ENCODE data around the gene TCAF1. TPM values are rescaled to one million over a fixed set of nuclear protein-coding genes. Genes with fewer than 3 reads are reported as not detected.

TCAF1 gene, protein sequence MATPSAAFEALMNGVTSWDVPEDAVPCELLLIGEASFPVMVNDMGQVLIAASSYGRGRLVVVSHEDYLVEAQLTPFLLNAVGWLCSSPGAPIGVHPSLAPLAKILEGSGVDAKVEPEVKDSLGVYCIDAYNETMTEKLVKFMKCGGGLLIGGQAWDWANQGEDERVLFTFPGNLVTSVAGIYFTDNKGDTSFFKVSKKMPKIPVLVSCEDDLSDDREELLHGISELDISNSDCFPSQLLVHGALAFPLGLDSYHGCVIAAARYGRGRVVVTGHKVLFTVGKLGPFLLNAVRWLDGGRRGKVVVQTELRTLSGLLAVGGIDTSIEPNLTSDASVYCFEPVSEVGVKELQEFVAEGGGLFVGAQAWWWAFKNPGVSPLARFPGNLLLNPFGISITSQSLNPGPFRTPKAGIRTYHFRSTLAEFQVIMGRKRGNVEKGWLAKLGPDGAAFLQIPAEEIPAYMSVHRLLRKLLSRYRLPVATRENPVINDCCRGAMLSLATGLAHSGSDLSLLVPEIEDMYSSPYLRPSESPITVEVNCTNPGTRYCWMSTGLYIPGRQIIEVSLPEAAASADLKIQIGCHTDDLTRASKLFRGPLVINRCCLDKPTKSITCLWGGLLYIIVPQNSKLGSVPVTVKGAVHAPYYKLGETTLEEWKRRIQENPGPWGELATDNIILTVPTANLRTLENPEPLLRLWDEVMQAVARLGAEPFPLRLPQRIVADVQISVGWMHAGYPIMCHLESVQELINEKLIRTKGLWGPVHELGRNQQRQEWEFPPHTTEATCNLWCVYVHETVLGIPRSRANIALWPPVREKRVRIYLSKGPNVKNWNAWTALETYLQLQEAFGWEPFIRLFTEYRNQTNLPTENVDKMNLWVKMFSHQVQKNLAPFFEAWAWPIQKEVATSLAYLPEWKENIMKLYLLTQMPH
- total RNA-seq, result 296 TPM

DNA sequence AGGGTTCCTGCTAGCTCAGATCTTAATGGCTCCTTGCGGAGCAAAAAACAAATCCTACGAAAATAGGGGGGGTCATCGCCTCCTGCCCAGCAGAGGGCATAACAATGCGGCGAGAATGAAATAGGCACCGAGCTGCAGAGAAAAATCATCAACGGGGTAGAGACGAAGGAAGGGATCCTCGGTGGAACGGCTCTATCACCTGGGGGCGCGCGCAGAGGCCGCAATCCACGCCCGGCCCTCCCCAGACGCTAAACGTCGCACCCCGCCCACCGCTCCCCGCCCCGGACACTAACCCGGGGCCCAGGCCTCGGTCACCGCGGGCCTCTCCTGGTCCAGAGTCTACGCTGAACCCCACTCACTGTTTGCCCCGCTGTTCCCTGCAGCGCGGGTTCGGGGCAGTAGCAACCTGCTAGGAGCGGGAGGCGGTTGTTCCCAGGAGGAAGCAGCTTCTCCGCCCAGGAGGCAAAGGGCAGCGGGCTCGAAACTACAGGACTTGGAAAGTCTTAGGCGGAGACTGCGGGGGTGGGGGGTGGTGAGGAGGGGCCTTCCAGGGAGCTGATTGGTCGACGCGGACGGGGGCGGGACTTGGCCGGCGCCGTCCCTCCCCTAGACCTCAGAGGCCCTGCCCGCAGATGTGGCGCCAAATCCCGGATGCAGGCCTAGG, at the start of gene TCAF1:
TCAF1 (minus strand) TSS at position 509 of the 664 bp plus-strand sequence. CDS start 25,568 bp downstream, outside the sequence.
- peak; percentile 98 for DNase-seq

DNA sequence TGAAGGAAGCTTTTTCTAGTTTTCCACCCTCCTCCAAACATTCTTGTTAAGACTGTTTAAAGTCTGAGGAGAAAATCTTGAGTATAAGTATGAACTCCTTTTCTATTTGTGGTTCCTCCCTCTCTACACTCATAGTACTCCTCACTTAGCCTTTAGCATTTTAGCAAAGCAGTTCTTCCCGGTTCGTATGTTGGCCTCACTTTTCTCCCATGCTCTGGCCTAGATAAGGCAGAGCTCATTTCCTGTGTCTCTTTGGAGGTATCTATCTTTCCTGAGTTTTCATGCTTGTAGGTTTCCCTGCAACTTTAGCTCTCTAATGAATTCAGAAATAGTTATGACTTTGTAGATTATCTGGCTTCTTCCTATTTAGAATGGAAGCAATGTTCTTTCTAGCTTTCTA, 46.8 kb upstream of the TCAF1 start:
- no peak for DNase-seq

DNA sequence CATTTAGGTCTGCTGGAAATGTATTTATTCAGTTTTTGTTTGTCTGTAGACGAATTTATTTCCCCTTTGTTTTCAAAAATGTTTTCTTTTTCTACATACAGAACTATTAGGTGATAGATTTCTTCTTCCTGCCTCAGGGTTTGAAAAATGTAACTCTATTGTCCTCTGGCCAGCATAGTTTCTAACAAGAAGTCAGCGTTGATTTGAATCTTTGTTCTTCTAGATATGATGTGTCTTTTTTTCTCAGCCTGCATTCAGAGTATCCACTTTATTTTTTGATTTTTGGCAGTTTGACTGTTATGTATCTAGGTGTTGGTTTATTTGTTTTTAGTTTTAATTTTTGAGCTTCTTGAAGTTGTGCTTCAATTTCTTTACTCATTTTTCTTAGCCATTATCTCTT, 45.1 kb upstream of the TCAF1 start:
- DNase-seq, result no peak

DNA sequence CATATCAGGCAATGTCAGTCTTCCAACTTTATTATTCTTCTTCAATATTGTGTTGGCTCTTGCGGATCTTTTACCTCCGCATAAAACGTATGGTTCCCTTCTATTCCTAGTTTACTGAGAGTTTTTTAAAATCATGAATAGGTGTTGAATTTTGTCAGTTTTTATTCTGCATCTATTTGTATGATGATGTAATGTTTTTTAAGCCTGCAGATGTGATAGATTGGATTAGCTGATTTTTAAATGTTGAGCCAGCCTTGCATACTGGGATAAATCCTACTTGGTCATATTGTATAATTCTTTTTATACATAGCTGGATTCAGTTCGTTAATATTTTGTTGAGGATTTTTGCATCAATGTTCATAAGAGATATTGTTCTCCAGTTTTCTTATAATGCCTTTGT, 43.4 kb upstream of the TCAF1 start:
- DNase-seq, result no peak

DNA sequence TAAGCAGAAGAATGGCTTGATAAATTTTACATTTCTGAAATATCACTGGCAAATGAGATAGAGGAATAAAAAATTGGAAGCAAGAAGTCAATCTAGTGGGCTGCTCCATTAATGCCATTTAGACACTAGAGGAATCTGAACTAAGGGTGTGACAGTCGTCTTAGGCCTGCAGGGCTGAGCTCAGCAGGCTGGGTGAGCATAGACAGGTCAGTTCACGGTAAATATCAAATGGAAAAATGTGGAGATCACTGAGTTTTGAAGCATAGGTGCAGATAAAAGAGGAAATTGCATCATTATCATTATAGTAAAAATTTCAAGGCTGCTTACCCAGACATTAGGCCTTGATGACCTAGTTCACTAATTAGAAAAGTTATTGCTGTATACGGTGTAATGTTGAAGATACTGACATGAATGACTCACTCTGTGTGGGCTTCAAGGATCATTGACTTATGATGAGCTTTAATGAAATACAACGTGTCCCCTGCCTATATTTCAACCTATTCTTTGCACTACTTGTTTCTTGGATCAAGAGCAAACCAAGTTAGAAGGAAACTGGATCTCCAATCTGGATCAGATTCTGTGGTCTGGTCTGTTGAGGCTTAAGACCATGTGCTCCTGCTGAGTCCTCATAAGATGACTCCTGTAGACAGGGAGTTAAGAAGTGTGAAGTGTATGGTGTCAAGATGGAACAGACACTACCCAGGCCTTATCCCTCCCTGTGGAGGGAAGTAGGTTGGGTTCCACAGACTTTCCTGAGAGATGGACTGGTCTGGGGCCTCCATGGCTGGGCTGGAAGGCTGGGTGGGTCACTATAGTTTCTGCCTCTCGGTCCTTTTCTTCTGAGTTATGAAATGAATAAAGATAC, 36.6 kb upstream of the TCAF1 start:
- DNase-seq, result no peak

DNA sequence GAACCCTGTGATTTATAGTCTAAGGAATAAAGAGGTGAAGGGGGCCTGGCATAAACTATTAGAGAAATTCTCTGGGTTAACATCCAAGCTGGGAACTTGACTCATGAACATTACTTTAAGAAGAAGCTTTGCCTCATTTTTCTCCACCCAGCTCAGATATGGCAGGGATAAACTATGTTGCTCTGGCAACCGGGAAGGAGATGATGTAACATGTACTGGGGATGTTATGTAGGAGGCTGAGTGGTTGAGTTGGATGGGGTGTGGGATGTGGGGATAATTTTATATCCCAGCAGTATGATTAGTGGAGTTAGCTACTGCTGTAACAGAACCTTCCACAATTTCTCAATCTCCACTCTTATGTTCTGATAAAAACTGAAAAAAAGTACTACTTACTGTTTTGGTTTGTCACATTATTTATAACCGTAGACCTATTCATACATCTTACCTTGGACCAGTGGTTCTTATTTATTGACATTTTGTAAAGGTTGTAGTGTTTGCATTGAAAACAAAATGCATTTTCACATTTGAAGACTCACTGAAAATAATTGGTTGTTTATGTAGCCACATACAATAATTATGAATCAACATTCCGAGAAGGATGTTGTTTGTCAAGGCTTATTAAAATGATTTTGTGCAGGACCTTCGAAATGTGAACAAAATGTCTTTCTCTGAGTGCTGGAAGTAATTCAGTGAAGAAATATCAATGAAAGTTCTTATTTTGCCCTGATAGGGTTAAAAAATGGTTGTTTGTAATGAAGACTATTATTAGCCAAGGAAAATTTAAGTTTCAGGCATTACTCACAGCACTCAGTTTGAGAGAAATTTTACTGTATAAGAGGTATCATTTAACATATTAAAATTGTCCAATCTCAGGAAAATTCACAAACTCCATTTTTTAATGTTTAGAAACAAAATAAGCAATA, 34.4 kb upstream of the TCAF1 start:
- peak; percentile 27 for DNase-seq

DNA sequence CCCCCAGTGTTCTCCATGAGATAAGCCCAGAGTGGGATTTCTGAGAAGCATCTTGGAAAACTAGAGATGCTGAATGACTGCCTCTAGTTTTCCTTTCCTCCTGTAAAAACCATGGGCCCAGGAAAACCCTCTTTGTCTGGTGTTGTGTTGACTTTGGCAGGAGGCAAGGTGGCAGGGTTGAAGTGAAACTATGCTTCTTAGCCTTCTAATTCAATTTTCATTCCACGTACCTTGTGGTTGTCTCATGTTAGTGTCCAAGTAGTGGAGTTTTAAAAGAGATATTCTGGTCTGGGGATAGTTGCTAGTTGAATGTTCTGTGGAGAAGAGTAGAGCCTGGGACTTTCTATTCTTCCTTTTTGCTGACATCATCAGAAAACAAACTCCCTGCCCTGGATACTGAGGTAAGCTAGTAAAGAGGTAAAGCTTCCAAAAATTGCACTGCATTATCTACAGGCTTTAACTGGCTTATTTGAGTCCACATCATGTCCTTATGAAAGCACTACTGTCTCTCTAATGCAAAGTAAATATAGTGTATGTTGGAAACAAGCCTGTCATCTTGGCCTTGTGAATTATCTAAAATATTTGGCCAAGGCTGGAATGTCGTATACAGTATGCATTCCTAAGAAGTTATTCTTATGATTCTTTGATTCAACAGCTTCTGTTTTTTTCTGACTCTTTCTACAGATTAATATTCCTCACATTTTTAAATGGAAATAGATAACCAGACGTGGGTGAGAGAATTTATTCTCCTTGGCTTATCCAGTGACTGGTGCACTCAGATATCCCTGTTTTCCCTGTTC, 32.8 kb upstream of the TCAF1 start, which contains the start of gene OR2F2:
OR2F2 (plus strand) TSS at position 708 of the 800 bp plus-strand sequence; CDS start at position 708, 0 bp downstream.
- peak; percentile 10 for DNase-seq

DNA sequence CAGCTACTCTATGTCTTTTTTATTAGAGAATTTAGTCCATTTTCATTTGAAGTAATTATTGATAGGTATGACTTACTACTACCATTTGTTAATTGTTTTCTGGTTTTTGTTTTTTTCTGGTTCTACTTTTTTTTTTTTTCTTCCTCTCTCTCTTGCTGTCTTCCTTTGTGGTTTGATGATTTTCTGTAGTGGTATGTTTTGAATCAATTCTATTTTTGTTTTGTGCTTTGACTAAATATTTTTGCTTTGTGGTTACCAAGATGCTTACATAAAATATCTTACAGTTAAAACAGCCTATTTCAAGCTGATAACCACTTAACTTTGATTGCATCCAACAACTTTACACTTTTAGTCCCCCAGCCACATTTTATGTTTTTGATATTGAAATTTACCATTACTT, 29.8 kb upstream of the TCAF1 start:
- DNase-seq, result no peak

DNA sequence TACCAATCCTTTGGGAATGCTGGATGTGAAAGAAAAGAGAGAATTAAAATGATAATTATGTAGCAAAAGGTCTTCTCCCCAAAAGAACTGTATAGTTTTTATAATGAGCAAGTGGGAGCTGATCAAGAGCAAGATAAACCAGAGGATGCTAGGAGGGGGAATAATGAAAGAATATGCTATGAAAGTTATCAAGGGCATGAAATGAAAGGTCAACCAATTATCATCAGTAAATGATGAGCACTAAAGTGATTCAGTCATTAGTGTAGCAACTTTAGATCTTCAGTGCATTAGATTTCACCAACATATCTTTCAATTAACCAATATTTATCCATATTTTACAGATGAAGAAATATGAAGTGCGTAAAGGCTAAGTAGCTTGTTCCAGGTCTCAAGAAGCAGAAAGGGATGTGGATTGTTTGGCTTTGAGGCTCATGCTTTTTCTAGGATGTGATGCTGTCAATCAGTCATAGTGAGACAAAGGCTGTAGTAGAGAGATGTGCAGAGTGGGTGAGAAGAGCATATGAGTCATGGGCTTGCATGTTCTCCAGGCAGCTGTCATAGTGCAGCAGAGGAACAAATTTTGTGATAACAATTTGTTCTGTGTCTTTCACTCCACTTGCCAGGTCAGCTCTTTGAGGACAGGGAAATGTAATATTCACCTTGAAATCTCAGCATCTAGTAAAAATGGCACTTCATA, 27.4 kb upstream of the TCAF1 start:
- DNase-seq, result no peak

DNA sequence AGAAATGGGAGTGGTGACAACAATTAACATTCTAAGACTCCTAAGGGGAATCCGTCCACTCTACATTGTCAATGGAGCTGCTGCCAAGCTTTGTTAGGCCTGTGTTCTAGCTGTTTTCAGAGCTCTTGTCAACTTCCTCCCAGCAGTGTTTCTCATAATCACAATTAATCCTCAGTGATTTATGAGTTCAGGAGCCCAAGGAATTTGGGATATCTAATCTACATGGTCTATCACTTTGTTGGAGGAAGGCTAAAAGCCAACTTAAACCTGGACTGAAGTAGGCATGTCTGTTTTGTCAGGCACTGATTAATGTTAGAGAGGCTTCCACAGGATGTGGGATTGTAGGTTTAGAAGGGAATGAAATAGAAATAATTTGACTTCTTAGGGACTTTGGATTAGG, 22.9 kb upstream of the TCAF1 start:
- no peak for DNase-seq

DNA sequence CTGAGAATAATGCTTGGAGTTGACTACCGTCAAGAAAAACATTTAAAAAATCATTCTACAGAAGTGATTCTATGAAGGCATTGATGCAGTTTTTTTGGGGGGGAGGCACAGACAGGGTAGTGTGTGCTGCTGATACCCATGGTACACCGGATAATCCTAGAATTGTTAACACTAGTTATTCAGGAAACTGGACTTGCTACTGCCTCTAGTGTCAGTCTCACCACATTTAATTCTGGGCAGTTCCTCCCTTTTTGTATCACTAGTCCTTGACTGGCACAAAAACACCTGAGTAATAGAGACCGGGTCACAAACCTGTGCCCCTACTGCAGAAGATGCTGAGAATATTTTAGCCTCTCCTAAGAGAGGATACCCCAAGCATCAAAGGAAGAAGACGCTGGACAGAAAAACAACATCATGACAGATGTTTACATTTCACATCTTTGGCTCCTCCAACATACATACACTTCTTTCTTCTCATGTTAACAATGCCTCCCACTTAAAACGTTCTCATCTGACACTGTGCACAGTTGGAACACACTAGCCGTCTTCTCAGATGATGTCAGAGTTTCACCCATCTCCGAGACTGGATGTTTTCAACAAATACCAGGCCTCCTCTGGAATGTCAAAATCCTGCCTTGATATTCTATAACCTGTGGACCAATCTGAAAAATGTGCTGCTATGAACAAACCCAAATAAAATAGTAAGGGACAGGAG, 13.1 kb upstream of the TCAF1 start:
- no peak for DNase-seq

DNA sequence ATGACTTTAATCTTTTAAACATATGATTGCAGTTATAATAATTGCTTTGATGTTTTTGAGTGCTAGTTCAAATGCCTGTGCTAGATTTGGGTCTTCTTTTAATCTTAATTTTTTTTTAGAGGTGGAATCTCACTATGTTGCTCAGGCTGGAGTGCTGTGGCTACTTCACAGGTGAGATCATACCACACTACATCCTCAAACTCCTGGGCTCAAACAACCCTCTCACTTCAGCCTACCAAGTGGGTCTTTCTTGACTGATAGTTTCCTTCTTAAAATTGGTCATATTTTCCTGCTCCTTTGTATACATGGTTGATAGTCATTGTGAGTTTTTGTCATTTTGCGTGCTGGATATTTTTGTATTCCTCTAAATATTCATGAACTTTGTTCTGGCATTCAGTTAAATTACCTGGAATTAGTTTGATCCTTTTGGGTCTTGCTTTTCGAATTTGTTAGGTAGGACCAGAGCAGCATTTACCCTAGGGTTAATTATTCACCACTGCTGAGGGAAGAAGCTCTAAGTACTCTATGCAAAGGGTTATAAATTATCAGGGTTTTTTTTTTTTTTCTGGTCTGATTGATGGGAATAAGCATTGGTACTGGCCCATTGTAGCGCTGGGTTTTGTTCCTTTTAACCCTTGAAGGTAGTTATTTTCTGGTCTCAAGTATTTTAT, 12.1 kb upstream of the TCAF1 start:
- DNase-seq, result no peak

DNA sequence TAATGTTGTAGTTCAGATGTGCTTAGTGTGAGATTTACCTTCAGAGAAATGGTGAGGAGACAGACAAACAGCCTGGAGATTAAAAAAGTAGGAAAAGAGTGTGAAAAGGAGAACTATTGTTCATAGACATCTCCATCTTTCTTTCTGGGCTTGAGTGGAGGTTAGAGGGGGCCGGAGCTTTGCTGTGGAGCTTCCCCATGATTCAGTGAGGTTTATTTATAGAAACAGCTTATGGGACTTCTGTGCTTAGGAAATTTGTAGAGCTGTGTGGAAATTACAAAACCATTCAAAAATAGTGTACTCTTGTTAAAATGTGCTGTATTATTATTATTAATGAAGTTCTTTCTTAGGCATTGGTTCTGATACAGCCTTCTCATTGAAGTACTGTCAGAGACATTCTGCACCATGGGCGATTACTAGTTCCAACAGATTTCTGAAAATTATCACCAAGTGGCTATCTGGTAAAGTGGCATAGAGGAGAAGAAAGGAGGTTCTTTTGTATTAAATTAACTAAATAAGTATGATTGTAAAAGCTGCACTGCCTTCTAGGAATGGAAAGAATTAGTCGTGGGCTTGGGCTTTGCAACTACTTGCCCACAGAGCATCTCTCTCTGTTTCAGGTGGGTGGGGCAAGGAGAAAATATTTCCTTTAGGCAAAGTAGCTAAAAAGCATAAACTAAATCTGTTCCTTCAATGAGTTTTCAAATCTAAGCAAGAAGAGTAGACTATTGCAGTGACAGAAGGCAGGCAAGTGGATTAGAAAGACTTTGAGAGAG, 8.7 kb upstream of the TCAF1 start:
- DNase-seq, result no peak

DNA sequence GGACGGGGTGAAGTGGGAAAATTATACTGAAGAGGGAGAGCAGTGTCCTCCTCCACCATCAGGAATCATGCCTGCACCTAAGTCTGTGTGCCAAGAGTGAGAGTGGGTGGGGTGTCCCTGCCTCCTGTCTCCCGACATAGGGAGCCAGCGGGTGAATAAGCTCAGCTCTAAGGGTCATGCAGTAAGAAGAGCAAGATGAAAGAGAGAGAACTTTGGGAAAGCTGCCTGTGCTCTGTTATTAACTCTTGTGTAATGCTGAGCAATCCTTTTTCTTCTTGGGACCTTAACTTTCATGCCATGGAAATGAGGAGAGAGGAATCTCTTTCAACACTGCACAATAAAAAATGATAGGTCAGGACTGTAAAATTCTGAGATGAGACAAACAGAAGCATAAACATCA, 7.9 kb upstream of the TCAF1 start:
- DNase-seq, result no peak

DNA sequence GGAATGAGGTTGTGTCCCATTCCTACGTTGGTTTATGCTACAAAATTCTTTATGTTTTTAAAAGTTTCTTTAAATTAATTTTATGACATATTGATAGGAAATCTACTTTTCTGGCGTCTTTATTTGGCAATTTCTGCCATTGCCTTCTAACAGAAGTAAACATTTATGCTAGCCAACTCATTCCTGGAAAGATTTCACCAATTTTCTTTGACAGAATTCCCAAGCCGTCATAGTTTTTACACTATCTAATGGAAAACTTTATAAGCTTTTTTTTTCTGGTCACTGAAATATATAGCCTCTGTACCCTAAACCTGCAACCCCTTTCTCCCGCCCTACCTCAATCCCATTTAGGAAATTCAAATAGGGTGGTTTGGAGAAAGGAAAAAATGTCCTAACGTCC, 6.1 kb upstream of the TCAF1 start:
- no peak for DNase-seq

DNA sequence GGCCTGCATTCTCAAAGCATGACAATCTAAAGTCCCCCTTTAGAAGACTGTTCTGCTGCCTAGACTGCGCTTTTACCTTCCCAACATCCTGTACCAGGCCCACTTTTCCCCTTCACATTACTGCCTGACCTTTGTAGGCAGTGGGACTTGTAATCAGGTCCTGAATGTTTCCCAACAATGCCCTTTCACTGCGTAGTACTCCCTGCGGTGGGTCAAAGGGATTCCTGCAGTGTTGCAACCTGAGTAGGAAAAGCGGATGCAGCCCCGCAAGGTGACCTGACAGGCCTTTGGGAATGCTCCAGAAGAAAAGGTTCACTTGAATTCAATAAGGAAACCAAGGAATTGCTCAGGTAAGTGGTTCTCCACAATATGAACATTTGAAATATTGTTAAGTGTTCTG, 4.9 kb upstream of the TCAF1 start:
- no peak for DNase-seq

DNA sequence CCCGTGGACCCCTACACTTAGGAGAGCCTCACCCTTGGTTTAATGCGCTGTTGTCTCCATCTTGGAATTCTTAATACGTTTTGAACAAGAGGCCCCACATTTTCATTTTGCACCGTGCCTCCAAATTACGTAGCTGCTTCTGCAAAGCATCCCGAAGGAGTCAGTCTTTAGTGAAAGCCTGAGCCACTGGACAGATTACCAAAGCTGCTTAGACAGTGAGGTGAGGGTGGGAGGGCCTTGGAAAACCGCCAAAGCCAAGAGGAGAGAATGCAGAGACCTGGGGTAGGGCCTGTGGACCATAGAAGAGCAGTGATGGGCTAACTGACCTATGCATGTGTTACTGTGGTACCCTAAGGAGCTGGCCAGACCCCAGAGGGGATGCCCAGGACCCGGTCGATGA, 4.2 kb upstream of the TCAF1 start:
- DNase-seq, result no peak
